HCT116 (cell line): ENCODE results near the gene VASH1. TPM values are rescaled to one million over a fixed set of nuclear protein-coding genes. Genes with fewer than 3 reads are reported as not detected.

ENCODE experiments used
- ATAC-seq: fragments of 200-7000 bp; cut with Tn5 transposase; 2 replicates; pipeline ENCODE4 v1.9.1; 2020; ENCODE audit warnings: mild to moderate bottlenecking, moderate library complexity
- BruUV-seq: library from RNA; stranded (reverse); fragments of 400-500 nt; replicated peaks from 2 replicates; lab custom pipeline; 2021; lab: Mats Ljungman, UMichigan
- CTCF ChIA-PET: fragments of 300-600 bp; sonication (Branson Sonifier 250); formaldehyde crosslinking; loops from one replicate; lab custom pipeline; 2021; ENCODE audit warnings: antibody characterized with exemption; lab: Charles Lee
- POLR2A ChIA-PET: fragments of 300-600, 350-600 bp; sonication (Branson Sonifier 250); formaldehyde crosslinking; loops from one replicate; lab custom pipeline; 2021; ENCODE audit warnings: antibody characterized with exemption; lab: Charles Lee
- RAD21 ChIA-PET, 2 experiments: fragments of 300-600 bp; sonication (Branson Sonifier 250); formaldehyde crosslinking; loops; one replicate each; lab custom pipeline; 2023; ENCODE audit warnings: low total read pairs in 2 of 2; ENCODE audit not compliant: uncharacterized antibody in 2 of 2, unreplicated experiment in 2 of 2, low non-redundant PET in 1 of 2; lab: Charles Lee
- DNase-seq: peaks from one replicate; pipeline ENCODE4 v3.0.0-alpha.2; 2010; ENCODE audit warnings: low read depth, low spot score
- H2AFZ ChIP-seq: fragments of 200-600 bp; shearing (Covaris generic), sonication (generic); 2 replicates; pipeline ENCODE4 v1.6.1; 2017; ENCODE audit warnings: low read depth, mixed run types, mixed read lengths, antibody characterized with exemption, low read length; ENCODE audit not compliant: poor library complexity, severe bottlenecking
- H3K27ac ChIP-seq: 2 replicates; pipeline ENCODE4 v1.5.1; 2012; ENCODE audit warnings: low read depth, low read length
- H3K27me3 ChIP-seq: fragments of 200-600 bp; sonication (generic); 2 replicates; pipeline ENCODE4 v1.6.1; 2016; ENCODE audit warnings: mixed run types, low read length, mixed read lengths; ENCODE audit not compliant: insufficient read depth
- H3K36me3 ChIP-seq, 2 experiments: fragments of 200-500 bp in 1 of 2; fragments of 200-600 bp in 1 of 2; sonication (Bioruptor generic) in 1 of 2; sonication (generic) in 1 of 2; 2 replicates each; pipeline versions ENCODE4 v1.5.1 to v1.6.1; 2014 to 2016; ENCODE audit warnings: low read length in 2 of 2, inconsistent platforms in 1 of 2, mixed read lengths in 1 of 2, mixed run types in 1 of 2; ENCODE audit not compliant: insufficient read depth in 2 of 2, control insufficient read depth in 1 of 2
- H3K4me1 ChIP-seq, 2 experiments: fragments of 200-600 bp in 1 of 2; sonication (generic) in 1 of 2; 2 replicates each; pipeline versions ENCODE4 v1.5.1 to v1.6.1; 2012 to 2017; ENCODE audit warnings: low read length in 2 of 2, inconsistent platforms in 1 of 2, mild to moderate bottlenecking in 1 of 2, mixed read lengths in 1 of 2, mixed run types in 1 of 2, moderate library complexity in 1 of 2; ENCODE audit not compliant: insufficient read depth in 2 of 2, control insufficient read depth in 1 of 2
- H3K4me2 ChIP-seq: fragments of 200-600 bp; sonication (generic); 2 replicates; pipeline ENCODE4 v1.6.1; 2017; ENCODE audit warnings: mixed run types, low read length, mixed read lengths
- H3K4me3 ChIP-seq, 2 experiments: fragments of 200-600 bp in 1 of 2; sonication (generic) in 1 of 2; replicated peaks in 1 of 2; 2 replicates each; pipeline ENCODE4 v1.5.1; 2011 to 2016; ENCODE audit warnings: low read length in 2 of 2, control low read depth in 1 of 2, low read depth in 1 of 2, mild to moderate bottlenecking in 1 of 2, mixed read lengths in 1 of 2, mixed run types in 1 of 2
- H3K79me2 ChIP-seq: fragments of 200-600 bp; sonication (generic); 2 replicates; pipeline ENCODE4 v1.6.1; 2017; ENCODE audit warnings: mild to moderate bottlenecking, mixed run types, low read length, moderate library complexity, mixed read lengths; ENCODE audit not compliant: insufficient read depth
- H3K9ac ChIP-seq: fragments of 200-600 bp; sonication (generic); 2 replicates; pipeline ENCODE4 v1.6.1; 2016; ENCODE audit warnings: low read length, mixed read lengths
- H3K9me2 ChIP-seq: fragments of 200-600 bp; sonication (generic), shearing (Covaris generic); 2 replicates; pipeline ENCODE4 v1.6.1; 2017; ENCODE audit warnings: mixed run types, mild to moderate bottlenecking, moderate library complexity; ENCODE audit not compliant: insufficient read depth
- H3K9me3 ChIP-seq, 2 experiments: fragments of 200-500 bp in 1 of 2; fragments of 200-600 bp in 1 of 2; sonication (Bioruptor generic) in 1 of 2; sonication (generic) in 1 of 2; 2 replicates each; pipeline ENCODE4 v1.6.1; 2014 to 2017; ENCODE audit warnings: low read length in 2 of 2, mixed read lengths in 2 of 2, inconsistent platforms in 1 of 2, low read depth in 1 of 2, mild to moderate bottlenecking in 1 of 2, mixed run types in 1 of 2, moderate library complexity in 1 of 2; ENCODE audit not compliant: control insufficient read depth in 1 of 2, insufficient read depth in 1 of 2
- H4K20me1 ChIP-seq: fragments of 200-600 bp; sonication (generic), shearing (Covaris generic); 2 replicates; pipeline ENCODE4 v1.6.1; 2017; ENCODE audit warnings: mixed run types, mild to moderate bottlenecking, moderate library complexity; ENCODE audit not compliant: insufficient read depth
- ATF3 ChIP-seq: IDR thresholded peaks from 2 replicates; pipeline ENCODE4 v1.6.1; 2012
- CBX3 ChIP-seq: IDR thresholded peaks from 2 replicates; pipeline ENCODE4 v1.6.1; 2012; ENCODE audit warnings: low read depth
- CTCF ChIP-seq, 3 experiments: fragments of 200-600 bp in 1 of 3; sonication (generic) in 1 of 3; IDR thresholded peaks in 2 of 3; conservative IDR thresholded peaks in 1 of 3; 2 replicates each; pipeline ENCODE4 v1.5.1; 2012 to 2017; ENCODE audit warnings: low read depth in 2 of 3, low read length in 2 of 3, antibody characterized with exemption in 1 of 3, borderline replicate concordance in 1 of 3, control low read depth in 1 of 3, mild to moderate bottlenecking in 1 of 3, mixed read lengths in 1 of 3, mixed run types in 1 of 3, moderate library complexity in 1 of 3; ENCODE audit not compliant: insufficient read depth in 1 of 3
- EGR1 ChIP-seq: IDR thresholded peaks from 2 replicates; pipeline ENCODE4 v1.6.1; 2012; ENCODE audit warnings: low read depth
- ELF1 ChIP-seq: IDR thresholded peaks from 2 replicates; pipeline ENCODE4 v1.6.1; 2012; ENCODE audit warnings: low read depth, borderline replicate concordance
- EZH2 ChIP-seq: fragments of 200-600 bp; sonication (generic); IDR thresholded peaks from 2 replicates; pipeline ENCODE4 v1.6.1; 2017; ENCODE audit warnings: antibody characterized with exemption, mixed run types
- EZH2phosphoT487 ChIP-seq: fragments of 200-600 bp; IDR thresholded peaks from 2 replicates; pipeline ENCODE4 v1.6.1; 2018; ENCODE audit warnings: antibody characterized with exemption, borderline replicate concordance
- SIN3A ChIP-seq: IDR thresholded peaks from 2 replicates; pipeline ENCODE4 v1.6.1; 2012; ENCODE audit warnings: low read depth
- SP1 ChIP-seq: IDR thresholded peaks from 2 replicates; pipeline ENCODE4 v1.6.1; 2012; ENCODE audit warnings: low read depth
- YY1 ChIP-seq: IDR thresholded peaks from 2 replicates; pipeline ENCODE4 v1.6.1; 2011; ENCODE audit warnings: low read length, low read depth, moderate library complexity, mild to moderate bottlenecking; ENCODE audit not compliant: insufficient replicate concordance; ENCODE audit errors: extremely low read depth
- intact Hi-C: fragments of 100-400 bp; cut with micrococcal nuclease; formaldehyde crosslinking; loops from 2 replicates; pipeline ENCODE4 v1.10.0; 2022
- total RNA-seq: library from RNA; stranded (reverse); gene quantifications from one replicate; pipeline ENCODE4 v1.2.1, GENCODE V29; 2021; ENCODE audit not compliant: unreplicated experiment
- TF ChIP-seq, protein P1 (sequence below): IDR thresholded peaks from 2 replicates; pipeline ENCODE4 v1.6.1; 2011; ENCODE audit warnings: mild to moderate bottlenecking, low read length, moderate library complexity; ENCODE audit not compliant: insufficient replicate concordance; ENCODE audit errors: extremely low read depth

VASH1 gene
- total RNA-seq, 1 experiment from 2014 or later = 13.3 TPM

GRCh38 chr14:76763096-76764041 lies 2.1 kb downstream of the VASH1 start (continued):
- TF ChIP-seq EGR1 = no peak
- TF ChIP-seq ELF1 = no peak
- TF ChIP-seq CTCF (IDR thresholded peaks at IDR 0.05 in 2 of 3, conservative IDR thresholded peaks at IDR 0.05 in 1 of 3; ENCODE audit: borderline replicate concordance in 1 of 3, insufficient read depth in 1 of 3, low read depth in 2 of 3, low read length in 2 of 3) = no peak
- TF ChIP-seq SP1 = no peak

DNA sequence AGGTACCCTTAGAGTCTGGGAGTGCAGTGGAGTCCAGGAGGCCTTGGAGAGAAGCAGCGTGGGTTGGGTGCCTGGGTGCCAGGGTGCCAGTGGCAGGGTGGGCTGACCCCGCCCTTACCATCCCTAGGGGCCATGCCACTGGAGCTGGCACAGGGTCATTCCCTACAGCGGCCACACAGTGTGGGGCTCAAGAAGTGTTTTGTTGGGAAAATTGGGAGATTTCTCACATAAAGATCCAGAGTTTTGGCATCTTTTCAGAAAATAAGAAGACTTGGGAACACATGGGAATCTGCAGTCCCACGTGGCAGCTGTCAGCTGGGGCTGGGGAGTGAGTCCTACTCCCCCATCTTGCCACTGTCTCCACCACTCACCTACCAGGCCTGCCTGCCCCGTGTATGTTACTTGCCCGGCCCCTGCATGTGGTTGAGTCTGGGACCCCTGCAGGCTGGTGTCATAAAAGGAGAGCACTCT lies 4.2 kb downstream of the VASH1 start:
- Histone ChIP-seq H3K79me2 (no peaks in the 10 kb centered on the region), H3K4me2 (no peak overlapping the region), H4K20me1 (no peaks in the 10 kb centered on the region), H3K4me3 (no peak overlapping the region), H3K36me3 (no peaks in the 10 kb centered on the region), H3K9me2 (no peaks in the 10 kb centered on the region), H3K9me3 (no peaks in the 10 kb centered on the region), H3K27me3 (no peaks in the 10 kb centered on the region), H3K27ac (no peak overlapping the region), H2AFZ (no peak overlapping the region), H3K4me1 (peaks cover 9 to 16% of the 10 kb centered on the region in 2 experiments), H3K9ac (no peak overlapping the region)
- TF ChIP-seq EZH2 (no peak), CTCF (IDR thresholded peaks at IDR 0.05 in 2 of 3, conservative IDR thresholded peaks at IDR 0.05 in 1 of 3; ENCODE audit: borderline replicate concordance in 1 of 3, insufficient read depth in 1 of 3, low read depth in 2 of 3, low read length in 2 of 3) (no peak), CBX3 (no peak), EZH2phosphoT487 (no peak), SIN3A (no peak), ATF3 (no peak), YY1 (no peak)
- TF ChIP-seq, protein P1, sequence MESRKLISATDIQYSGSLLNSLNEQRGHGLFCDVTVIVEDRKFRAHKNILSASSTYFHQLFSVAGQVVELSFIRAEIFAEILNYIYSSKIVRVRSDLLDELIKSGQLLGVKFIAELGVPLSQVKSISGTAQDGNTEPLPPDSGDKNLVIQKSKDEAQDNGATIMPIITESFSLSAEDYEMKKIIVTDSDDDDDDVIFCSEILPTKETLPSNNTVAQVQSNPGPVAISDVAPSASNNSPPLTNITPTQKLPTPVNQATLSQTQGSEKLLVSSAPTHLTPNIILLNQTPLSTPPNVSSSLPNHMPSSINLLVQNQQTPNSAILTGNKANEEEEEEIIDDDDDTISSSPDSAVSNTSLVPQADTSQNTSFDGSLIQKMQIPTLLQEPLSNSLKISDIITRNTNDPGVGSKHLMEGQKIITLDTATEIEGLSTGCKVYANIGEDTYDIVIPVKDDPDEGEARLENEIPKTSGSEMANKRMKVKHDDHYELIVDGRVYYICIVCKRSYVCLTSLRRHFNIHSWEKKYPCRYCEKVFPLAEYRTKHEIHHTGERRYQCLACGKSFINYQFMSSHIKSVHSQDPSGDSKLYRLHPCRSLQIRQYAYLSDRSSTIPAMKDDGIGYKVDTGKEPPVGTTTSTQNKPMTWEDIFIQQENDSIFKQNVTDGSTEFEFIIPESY = no peak
- intact Hi-C loops = no loop called here
- ATAC-seq (no peak), DNase-seq (no peak)
- RAD21 ChIA-PET = no interaction called here
- POLR2A ChIA-PET = no interaction called here
- CTCF ChIA-PET = interaction anchor here (0.8 kb wide), 1 partner anchor 19 kb away, joined by 4 read pairs; no protein-coding TSS in a partner anchor
- no TSS peak for BruUV-seq
